CD4-positive, alpha-beta T cell treated with Interleukin-4 for 1 hour (primary cell): ENCODE data around the gene CNIH2.

ENCODE experiments used
- DNase-seq, 2 donors: peaks; one replicate each; pipeline ENCODE4 v3.0.0-alpha.2; 2020 to 2022

CNIH2 gene

DNA sequence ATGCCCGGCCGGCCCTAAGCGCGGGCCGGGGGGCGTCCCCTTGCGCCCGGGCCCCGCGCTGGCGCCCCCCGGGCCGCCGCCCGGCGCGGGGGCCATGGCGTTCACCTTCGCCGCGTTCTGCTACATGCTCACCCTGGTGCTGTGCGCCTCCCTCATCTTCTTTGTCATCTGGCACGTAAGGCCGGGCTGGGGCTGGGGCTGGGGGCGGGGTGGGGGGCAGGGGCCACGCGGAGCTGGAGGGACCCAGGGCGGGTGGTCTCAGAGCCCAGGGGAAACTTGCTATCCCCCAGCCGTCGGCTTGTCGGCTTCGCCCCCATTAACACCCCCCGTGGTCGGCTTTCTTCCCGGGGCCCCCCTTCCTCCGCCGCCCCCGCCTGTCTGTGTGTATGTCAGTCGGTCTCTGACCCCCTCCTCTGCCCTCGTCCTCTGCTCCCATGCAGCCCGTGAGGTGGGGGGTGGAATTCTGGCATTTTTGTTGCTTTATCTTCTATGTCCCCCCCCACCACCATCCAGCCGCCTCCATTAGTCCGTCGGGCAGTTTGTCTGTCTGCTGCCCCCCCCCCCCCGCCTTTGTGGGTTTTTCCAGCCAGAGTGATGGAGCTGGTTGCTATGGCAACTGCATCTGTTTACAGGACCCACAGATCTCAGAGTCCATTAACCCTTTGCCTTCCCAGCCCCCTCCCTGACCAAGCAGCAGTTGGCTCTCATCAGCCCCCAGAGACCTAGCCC is 552 bp downstream of the CNIH2 start:
- peak; percentile 58 to 64 for DNase-seq

DNA sequence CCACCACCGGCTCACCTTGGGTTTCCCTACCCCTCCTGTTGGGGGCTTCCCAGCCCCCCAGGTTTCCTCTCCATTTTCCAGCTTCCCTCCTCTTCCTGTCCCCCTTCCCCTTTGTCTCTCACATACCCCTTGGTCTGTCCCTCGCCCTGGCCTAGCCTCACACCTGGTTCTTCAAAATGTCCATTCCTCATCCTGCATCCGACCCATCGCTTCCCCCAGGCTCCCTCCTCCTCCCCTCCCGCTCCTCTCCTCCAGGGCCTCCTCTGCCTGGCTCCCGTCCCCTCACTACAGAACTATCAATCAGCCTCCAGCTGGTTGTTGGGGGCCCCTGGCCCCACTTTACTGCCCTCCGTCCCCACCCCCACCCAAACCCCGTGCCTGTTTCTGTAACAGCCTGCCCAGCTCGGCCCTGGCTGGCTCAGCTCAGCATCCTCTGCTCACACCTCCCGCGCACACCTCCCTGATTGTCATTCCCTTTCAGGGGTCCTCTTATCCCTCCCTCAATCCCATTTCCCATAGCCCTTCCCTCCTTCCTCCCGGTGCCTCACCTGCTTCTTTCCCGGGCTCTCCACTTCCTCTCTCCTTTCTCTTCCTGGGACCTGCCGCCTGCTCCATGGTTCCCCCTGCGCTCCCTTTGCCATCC is 1.2 kb downstream of the CNIH2 start:
- DNase-seq, result no peak

DNA sequence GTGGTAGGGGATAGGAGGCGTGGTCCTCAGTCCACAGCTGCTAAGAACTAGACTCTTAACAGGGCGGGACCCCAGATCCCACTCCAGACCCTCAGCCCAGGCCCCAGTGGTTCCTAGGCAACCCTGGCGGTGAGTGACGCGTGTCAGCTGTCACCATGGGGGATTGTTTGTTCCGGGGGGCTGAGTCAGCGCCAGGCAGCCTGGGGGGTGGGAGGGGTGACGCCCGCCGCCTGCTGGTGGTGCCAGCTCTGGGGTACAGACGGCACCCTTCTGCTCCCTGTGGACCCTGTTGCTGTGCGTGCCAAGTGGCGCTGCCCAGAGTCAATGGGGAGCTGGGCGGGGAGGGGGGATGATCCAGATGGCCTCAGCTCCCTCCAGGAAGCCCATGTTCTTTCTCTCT is 2.5 kb downstream of the CNIH2 start:
- DNase-seq, result no peak

DNA sequence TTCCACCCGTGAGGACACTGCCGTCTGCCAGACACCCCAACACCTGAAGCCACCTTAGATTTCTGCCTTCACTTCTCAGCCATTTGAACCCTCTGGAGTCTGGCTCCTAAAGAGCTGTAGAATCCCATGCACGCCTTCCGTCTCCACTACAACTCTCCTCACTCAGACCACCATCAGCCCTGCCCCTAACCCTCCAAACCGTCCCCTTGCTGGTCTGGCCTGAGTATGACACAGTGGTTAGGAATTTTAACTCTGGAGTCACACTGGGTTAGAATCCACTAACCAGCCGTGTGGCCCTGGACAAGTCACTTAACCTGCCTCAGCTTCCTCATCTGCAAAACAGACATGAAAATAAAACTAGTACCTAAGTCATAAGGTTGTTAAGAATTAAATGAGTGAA is 3.0 kb downstream of the CNIH2 start:
- no peak for DNase-seq

DNA sequence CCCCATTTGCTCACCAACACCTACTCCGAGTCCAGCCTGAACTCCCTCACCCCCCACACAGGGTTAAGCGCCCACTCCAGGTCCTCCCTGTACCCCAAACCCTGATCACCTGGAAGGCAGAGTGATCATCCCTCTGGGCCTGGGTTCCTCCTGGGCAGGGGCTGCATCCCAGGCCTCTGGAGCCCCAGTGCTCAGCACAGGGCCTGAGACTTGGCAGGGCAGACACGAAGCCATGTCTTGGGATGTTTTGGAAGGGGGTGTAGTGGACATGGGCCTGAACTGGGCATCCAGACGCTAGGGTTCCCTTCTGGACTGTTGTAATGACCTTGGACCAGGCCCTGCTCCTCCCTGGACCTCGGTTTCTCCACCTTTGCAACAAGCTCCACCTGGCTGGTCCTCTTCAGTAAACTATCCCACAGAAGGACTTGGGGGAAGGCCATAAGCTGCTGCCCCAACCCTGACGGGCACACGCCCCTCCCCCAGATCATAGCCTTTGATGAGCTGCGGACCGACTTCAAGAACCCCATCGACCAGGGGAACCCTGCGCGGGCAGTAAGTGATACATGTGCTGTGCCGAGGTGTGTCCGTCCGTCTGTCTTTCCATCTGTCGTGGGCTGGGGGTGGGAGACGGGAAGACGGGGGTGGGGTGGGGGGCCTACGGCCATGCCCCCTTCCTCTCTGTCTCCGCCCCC is 3.9 kb downstream of the CNIH2 start:
- no peak for DNase-seq

DNA sequence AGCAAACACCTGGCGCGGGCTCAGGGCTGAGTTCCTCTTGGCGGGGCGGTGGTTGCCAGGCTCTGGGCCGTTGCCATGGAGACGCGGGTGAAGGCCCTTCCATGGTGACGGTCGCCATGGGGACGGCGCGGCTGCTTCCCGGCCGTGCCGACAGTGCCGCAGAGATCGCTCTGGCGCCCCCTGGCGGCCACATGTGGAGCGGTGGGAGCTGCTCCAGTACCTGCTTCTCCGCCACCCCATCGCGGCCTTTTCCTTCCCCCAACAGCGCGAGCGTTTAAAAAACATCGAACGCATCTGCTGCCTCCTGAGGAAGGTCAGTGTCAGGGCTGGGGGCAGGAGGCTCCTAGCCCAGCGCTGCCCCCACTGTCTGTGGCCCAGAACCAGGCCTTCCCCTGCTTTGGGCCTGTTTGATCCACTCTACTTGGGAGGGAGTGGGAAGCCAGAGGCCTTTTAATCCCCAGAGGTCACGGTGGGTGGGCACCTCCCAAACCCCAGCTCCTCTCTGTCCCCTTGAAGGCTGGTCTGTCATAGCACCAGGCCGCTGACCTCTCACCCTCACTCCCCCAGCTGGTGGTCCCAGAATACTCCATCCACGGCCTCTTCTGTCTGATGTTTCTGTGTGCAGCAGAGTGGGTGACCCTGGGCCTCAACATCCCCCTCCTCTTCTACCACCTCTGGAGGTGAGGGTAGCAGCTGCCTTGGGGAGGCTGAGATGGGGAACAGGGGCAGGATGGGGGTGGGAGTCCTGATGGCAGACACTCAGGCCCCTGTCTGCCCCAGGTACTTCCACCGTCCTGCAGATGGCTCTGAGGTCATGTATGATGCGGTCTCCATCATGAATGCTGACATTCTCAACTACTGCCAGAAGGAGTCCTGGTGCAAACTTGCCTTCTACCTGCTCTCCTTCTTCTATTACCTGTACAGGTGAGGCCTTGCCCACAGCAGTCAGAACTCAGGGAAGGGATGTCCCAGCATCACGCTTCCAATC is 4.8 kb downstream of the CNIH2 start:
- peak; percentile 98 to 99 for DNase-seq

DNA sequence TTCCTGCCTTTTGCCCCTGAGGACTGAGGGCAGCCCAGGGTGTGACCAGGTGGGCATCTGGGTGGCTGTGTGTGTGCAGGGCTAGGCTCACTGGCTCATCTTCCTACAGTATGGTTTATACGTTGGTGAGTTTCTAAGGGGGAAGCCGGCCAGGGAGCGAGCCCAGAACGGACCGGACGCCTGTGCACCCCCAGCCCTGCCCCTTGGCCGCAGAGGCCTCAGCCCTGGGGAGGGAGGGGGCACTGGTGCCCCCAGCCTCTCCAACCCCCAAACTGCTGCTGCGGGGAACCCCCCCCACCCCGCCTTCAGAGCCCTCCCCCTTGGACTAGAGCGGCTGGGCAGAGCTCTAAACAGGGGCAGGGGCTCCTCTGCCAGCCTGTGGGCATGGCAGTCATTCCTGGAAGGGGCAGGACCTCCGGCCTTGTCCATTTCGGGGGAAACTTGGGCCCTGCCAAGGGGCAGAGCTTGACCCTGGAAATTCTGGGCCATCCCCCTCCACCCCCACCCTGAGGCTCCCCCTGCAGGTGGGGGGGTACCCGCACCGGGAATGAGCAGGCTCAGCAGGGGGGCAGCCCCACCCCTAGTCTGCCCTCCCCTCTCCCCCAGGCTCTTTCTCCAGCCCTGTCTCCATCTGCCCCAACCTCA is 5.6 kb downstream of the CNIH2 start:
- DNase-seq, result no peak

DNA sequence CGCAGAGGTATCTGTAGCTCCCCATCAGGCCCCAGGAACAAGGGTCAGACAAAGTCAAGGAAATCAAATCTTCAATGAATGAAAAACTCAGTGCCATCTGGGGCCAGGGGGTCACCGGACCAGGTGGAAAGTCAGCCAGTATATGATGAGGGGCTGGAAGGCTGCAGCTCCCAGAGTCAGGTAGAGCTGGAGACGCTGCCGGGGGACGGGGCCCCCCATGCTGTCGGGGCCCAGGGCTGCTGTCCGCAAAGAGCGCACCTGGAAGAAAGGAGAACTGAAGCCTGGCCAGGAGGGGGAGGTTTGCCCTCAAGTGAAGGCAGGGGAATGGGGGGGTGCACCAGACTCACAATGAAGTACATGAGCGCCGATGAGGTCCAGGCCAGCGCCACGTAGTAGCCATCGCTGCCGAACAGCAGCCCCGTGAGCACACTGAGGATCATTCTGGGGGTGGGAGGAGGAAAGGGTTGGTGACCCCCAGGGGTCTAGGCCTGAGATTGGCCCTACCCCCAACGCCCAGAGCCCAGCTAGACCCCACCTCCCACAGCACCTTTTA is 6.6 kb downstream of the CNIH2 start:
- no peak for DNase-seq

DNA sequence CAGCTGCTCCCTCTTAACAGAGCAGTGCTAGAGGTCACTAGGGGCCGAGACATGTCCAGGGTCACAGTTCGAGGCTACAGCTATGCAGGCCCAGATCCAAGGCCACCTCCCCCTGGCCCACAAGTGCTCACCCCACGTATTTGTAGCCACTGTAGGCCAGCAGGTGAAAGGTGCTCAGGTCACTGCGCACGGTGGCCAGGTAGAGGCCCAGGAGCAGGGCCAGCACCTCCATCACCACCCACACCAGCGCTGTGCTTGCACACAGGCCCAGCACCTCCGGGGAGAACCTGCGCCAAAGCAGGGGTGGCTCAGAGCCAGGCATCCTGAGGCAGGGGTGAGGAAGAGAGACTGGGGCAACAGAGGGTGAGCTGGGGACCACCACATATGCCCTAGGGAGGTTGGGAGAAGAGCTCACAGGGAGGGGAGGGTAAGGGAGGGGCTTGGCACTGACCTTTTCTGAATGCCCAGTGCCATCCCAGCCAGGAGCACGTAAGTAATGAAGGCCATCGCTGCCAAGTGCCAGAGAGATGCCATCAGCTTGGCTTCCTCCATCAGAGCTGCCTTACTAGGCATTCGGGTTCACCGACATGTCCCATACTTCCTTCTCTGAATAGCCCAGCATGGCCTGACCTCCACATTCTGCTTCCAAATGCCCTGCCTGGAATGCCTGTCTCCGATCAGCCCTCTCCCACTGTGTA is 7.4 kb downstream of the CNIH2 start:
- no peak for DNase-seq

DNA sequence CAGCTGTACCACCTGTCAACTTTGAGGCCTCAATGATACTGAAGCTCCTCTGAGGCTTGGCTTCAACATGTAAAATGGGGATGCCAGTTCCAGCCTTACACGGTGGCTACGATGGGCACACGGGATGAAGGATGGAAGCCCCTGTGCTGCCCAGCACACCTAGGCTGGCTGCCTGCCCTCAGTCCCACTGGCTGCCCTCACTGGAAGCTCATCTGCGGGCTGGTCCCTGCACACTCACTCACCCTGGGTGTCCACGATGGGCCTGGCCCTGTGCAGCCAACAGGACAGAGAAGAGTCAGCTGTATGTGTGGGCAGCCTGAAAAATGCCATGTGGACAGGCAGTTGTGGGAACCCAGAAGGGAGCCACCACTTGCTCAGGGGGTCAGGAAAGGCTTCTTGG is 8.7 kb downstream of the CNIH2 start:
- DNase-seq, result no peak

DNA sequence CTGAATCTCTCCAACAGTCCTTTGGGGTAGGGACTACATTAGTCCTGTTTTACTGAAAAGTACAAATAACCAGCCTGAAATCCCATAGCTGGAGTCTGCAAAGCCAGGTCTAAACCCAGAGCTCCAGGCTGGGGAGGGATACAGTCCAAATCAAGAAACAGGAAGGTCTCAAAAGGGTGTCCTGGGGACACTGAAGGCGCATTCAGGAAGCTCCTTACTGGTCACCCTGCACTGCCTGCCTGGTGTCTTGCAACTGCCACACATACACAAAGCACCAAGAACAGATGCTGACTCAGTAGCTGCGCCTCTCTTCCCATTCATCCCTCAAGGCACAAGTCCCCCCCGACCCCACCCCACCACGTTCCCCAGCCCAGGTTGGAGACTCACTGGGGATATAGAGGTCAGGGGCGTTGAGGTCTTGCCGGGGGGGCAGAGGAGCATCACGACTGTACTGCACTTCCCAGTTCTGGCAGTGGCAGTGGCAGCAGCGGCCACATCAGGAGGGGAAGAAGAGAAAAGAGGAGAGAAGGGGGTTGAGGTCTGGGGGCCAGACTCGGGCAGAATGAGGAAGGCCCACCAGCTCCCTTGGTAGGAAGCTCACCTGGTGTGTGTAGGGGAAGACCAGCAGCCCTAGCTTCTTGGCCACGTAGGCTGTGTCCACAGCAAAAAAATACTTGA is 9.4 kb downstream of the CNIH2 start:
- no peak for DNase-seq

DNA sequence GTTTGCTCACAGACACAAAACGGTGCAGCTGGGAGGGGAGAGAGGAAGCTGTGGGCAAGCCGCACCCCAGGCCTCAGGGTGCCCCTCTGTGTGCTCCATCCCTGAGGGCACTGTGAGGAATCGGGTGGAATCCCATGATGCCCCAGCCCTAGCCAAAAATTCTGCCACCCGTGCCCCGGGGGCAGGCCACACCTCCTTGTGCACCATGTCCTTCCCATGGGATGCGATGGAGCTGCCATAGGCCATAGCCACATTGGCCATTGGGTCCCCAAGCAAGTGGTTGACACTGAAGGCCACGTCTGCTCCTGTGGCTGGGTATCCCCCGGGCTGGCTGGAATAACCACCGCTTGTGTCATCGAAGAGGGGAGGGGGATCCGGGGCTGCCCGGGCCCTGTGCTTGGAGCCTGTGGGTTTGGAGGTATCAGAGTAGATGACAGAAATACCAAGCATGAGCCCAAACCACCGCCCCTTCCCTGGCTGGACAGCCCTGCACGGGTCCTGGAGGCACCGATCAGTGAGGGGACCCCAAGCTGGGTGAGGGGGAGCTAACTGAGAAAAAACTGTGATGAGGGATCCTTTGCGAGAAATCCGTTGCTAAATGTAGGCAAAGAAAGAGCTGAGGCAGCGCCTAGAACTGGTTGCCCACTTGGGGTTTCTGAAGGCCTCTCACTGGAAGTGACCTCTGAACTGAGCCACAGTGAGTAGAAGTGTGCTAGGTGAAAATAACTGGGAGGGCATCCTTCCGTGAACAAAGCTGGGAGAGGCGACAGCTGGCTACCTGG is 10.1 kb downstream of the CNIH2 start:
- DNase-seq, result no peak

DNA sequence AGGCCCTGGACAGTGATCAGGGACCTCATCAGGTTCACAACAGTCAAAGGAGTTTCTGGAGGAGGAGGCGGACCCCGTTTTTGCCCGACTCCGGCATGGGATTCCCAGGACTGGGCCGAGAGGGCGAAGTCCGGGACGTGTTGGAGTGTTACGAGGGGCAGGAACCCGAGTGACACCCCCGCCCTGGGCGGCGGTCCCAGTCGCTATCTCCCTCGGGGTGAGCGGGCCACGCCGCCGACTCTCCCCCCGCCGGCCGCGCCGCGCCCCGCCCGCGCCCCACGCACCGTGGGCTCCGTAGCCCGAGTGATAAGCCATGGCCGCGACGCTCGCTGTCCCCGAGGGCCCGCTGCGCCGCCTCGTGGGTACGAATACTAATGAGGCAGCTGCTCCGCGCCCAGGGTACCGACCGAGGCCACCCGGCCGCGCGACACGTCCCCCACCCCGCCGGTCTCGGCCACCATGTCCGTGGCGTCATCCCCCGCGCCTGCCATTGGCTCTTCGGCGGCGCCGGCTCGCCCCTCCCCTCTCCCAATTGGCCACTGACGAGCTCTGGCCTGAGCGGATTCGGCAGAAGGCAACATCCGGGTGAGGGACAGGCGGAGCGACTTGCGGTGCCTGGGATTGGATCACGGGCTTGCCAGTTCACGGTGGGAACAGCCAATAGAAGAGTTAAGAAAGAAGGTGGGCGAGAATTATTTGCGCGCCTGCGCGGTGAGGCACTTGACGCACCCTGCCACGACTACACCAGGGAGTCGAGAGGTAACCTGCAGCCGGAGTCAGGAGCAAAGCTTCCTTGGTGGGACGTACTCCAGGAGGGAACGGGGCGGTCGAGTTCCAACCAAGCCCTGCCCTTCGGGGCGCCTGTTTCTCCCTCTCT is 10.9 kb downstream of the CNIH2 start, which contains the start of gene YIF1A:
Gene YIF1A, minus strand, starts transcription at position 473 of the 877 bp plus-strand sequence. Its CDS starts 158 bp downstream, at position 315.
- DNase-seq, result peak; percentile 99 to 100

DNA sequence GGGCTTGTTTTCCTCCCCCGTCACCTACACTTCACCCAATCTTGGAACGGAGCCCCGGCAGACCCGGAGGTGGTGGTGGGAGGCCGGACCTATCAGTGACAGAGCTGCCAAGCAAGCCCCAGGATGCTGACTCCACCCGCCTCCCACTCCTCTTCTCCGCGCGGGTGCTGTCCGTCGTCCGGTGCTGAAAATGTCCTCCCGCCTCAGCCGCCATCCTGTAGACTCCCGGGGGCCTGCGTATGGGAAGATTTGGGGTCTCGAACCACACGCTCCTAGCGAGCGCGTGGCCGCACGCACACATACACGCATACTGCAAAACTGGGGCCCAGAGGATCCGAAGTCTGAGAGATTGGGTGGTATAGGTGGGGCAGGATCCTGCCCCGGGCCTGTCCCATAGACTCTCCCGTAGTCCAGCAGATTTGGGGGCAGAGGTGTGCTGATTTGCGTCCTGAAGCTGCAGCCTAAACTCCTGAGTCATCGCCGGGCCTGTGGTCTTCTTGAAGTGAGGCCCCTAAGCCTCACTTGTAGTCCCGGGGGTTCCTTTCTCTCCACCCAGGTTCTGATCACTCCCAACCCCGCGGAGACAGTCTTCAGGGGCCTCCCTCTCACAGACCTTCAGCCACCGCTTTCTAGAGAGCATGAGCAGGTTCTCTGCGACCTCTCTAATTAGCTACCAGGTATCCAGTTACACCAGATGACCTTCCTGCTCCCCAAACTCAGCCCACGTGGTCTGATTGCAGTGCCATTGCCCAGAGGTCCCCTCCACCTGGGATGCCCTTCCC is 11.8 kb downstream of the CNIH2 start:
- no peak for DNase-seq

DNA sequence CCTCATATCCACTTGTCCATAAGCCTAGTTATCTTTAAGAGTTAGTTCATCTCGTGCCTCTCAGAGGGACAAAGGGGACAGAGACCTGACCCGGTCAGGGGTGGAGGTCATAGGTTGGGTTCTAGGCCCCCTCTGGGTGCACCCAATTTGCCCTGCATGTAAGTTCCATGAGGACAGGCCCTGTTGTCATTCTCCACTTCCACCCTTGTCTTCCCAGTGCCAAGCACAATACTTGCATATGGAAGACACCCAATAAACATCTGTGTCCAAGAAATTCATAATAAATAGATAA is 12.3 kb downstream of the CNIH2 start:
- no peak for DNase-seq

DNA sequence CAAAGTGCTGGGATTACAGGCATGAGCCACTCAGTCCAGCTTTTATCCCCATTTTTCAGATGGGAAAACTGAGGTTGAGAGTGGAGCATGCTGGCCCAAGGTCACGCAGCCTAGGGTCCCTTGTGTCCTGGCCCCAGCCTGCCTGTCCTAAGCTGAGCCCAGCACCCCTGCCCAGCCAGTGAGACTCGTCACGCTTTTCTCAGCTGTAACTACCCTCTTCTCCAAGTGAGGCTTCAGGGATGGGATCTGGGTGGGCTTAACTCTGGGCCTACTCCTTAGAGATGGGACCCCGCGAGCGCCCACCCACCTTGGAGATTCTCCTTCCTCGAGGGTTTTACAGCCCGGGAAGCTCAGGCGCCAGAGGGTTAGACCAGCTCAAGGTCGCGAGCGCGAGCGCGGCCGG is 13.3 kb downstream of the CNIH2 start:
- DNase-seq, result no peak

DNA sequence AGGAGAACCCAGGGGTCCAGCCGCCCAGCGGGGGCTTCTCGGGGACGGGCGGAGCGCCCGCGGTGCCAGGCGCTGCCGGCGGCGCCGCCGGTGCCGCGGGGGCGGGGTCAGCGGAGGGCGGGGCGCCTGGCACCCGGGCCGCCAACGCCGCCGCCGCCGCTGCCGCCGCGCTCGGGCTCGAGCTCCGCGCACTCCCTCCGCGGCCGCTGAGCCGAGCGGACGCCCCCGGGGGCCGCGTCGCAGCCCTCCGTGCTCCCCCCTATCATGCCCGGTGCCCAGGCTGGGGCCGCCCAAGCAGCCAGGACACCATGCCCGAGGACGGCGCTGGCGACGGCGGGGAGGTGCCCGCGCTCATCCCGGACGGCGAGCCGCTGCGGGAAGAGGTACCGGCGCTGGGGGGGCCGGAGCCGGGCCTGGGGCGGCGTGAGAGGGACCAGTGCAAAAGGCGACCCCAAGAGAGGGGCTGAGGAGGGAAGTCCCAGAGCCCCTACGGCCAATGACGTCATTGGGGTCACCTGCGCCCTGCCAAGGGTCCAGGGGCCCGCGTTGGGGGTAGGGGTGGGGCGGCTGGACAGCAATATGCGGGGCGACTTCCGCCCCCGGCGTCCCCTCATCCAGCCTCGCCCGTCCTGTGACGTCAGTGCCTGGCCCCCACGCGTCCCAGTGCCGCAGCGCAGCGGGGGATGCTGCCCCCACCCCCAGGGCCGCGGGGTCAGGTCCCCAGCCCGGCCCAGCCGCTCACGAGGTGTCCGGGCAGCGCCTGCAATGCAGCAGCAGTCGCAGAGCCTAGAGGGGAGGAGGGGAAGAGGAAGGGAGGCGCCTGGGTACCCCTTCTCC is 13.9 kb downstream of the CNIH2 start, which contains the start of gene TMEM151A:
Gene TMEM151A, plus strand, starts transcription at position 189 of the 837 bp plus-strand sequence. Its CDS starts 120 bp downstream, at position 309.
- DNase-seq, result no peak
